Testis (tissue), 2 donors: ENCODE measurements around the gene AKT1.

Source experiments
- POLR2A ChIP-seq: fragments of 450-650 bp; IDR thresholded peaks from one replicate; pipeline ENCODE4 v1.6.1; 2017; ENCODE audit warnings: antibody characterized with exemption, mild to moderate bottlenecking, moderate library complexity
- TF ChIP-seq, protein P1 (sequence below), 3 experiments: fragments of 450-650 bp in 2 of 3; fragments of 200-600 bp in 1 of 3; sonication (generic) in 1 of 3; IDR thresholded peaks; one replicate each; pipeline ENCODE4 v1.5.1; 2016 to 2019; ENCODE audit warnings: antibody characterized with exemption in 3 of 3, mild to moderate bottlenecking in 2 of 3, moderate library complexity in 1 of 3

DNA sequence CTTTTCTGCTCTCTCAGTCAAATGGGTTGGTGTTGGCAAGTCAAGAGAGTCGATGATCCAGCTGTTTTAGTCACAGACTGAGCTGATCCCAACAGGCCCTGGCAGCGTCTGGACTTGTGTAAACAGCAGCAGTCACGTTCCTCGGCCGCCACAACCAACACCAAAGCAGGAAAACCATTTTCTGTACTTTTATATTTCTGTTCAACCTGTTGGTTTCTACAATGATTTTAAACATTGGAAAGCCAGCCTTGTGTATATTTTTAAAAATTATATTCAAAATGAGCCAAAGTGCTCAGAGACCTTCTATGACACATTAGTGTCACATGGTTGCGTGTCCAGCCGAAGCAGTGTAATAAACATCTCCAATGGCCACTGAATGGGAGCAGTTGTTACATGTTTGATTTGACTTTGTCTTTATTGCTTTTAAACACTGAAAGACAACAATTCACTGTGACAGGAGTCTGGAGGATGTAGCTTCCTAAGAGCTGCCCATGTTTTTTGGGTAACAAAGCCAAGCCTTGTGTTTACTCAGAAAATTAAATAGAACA lies 48.5 kb downstream of the AKT1 start:
- TF ChIP-seq, protein P1, sequence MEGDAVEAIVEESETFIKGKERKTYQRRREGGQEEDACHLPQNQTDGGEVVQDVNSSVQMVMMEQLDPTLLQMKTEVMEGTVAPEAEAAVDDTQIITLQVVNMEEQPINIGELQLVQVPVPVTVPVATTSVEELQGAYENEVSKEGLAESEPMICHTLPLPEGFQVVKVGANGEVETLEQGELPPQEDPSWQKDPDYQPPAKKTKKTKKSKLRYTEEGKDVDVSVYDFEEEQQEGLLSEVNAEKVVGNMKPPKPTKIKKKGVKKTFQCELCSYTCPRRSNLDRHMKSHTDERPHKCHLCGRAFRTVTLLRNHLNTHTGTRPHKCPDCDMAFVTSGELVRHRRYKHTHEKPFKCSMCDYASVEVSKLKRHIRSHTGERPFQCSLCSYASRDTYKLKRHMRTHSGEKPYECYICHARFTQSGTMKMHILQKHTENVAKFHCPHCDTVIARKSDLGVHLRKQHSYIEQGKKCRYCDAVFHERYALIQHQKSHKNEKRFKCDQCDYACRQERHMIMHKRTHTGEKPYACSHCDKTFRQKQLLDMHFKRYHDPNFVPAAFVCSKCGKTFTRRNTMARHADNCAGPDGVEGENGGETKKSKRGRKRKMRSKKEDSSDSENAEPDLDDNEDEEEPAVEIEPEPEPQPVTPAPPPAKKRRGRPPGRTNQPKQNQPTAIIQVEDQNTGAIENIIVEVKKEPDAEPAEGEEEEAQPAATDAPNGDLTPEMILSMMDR (IDR thresholded peaks at IDR 0.05): no peak
- no peak for TF ChIP-seq POLR2A
